ENCODE data around the gene GRIA3.
"Not testable (repeated sequence)": the region's sequence is repeated elsewhere in the genome, so short reads cannot be mapped to it uniquely, and the experiment has no call there.

GRIA3 gene

DNA sequence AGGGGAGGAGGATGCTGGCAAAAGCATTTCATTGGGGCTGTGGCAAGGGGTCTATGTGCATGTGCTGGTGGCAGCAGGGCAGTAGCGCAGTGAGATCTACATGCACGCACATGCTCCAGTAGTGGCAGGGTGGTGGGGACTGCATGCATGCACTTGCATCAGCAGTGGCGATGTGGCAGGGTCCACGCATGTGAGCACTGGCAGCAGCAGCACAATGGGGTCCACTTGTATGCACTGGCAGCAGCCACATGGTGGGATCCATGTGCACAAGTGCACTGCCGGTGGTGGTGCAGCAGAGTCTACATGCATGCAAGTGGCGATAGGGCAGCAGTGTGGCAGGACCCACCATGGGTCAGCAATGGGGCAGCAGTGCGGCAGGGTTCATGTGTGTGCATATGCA, 315.7 kb downstream of the GRIA3 start:
- no peak for DNase-seq (ENCODE audit: low read depth)
- H3K4me3 ChIP-seq (replicated peaks; ENCODE audit: low read depth, low read length) = no peak overlapping the region
- TF ChIP-seq, protein P1, sequence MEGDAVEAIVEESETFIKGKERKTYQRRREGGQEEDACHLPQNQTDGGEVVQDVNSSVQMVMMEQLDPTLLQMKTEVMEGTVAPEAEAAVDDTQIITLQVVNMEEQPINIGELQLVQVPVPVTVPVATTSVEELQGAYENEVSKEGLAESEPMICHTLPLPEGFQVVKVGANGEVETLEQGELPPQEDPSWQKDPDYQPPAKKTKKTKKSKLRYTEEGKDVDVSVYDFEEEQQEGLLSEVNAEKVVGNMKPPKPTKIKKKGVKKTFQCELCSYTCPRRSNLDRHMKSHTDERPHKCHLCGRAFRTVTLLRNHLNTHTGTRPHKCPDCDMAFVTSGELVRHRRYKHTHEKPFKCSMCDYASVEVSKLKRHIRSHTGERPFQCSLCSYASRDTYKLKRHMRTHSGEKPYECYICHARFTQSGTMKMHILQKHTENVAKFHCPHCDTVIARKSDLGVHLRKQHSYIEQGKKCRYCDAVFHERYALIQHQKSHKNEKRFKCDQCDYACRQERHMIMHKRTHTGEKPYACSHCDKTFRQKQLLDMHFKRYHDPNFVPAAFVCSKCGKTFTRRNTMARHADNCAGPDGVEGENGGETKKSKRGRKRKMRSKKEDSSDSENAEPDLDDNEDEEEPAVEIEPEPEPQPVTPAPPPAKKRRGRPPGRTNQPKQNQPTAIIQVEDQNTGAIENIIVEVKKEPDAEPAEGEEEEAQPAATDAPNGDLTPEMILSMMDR (IDR thresholded peaks at IDR 0.05; ENCODE audit: low read length, missing control alignments) = no peak

DNA sequence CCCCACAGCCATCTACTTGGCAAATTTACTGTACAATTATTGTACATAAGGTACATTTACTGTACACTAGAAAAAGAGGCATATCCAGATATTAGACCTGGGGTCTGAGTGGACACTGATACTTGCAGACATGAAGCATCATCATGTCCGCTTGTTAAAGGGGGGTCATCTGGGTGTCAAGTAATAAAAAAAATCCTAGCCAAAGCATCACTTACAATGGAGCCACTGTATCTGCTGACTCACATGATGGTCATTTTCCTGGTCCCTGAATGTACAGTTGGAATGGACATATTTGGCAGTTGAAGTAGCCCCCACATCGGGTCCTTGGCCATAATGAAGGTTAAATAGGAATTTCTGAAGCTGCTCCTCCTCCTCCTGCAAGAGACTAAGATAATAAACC, 320.0 kb downstream of the GRIA3 start:
- TF ChIP-seq, protein P1 (IDR thresholded peaks at IDR 0.05; ENCODE audit: low read length, missing control alignments) = no peak
- no peak overlapping the region for H3K4me3 ChIP-seq (replicated peaks; ENCODE audit: low read depth, low read length)
- DNase-seq (ENCODE audit: low read depth) = no peak

DNA sequence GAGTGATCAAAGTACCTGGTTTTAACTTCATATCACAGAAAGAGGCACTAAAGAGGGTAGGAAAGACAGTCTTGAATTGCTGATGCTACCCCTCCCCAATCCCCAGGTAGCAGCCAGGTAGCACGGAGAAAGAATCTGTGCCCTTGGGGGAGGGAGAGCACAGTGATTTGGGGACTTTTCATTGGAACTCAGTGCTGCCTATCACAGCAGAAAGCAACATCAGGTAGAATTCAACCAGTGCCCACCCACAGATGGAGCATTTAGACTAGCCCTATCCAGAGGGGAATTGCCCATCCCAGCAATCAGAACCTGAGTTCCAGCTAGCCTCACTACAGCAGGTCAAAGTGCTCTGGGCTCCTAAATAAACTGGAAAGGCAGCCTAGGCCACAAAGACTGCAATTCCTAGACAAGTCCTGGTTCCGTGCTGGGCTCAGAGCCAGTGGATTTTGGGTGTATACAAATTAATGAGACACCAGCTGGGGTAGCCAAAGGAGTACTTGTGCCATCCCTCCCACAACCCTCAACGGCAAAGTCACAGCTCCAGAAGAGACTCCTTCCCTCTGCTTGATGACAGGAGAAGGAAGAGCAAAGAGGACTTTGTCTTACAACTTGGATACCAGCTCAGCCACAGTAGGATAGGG, 320.7 kb downstream of the GRIA3 start:
- DNase-seq (ENCODE audit: low read depth) = no peak
- no peak overlapping the region for H3K4me3 ChIP-seq (replicated peaks; ENCODE audit: low read depth, low read length)
- TF ChIP-seq, protein P1 (IDR thresholded peaks at IDR 0.05; ENCODE audit: low read length, missing control alignments) = no peak

DNA sequence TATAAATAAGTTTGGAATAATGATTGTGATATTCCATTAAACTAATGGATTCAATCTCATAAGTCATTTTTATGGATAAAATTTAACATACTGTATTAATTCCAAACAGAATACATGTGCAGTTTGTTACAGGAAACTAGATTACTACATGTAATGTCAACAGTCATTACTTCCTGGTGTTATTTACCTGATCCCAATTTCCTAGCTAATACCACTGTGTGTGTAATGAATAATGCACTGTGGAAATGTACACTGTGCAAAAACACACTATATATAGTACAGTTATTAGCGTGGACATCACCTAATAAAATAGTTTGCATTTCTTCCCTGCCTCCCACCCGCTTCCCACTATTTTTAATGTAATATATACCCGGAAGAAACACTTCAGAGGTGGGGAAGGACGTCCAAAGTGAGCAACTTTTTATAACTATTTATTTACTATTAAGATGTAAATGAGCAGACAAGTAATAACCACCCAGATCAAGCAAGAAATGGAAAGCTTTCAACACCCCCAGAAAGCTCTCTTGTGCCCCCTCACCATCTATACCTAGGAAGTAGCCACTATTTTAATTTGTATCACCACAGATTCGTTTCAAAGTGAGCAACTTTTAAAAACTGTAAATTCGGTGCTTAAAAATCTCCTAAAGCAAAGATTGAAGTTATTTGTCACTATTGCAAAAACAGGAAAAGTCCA, 329.7 kb downstream of the GRIA3 start:
- H3K4me3 ChIP-seq (replicated peaks; ENCODE audit: low read depth, low read length) = no peak overlapping the region
- TF ChIP-seq, protein P1 (IDR thresholded peaks at IDR 0.05; ENCODE audit: low read length, missing control alignments) = no peak
- DNase-seq (ENCODE audit: low read depth) = no peak

DNA sequence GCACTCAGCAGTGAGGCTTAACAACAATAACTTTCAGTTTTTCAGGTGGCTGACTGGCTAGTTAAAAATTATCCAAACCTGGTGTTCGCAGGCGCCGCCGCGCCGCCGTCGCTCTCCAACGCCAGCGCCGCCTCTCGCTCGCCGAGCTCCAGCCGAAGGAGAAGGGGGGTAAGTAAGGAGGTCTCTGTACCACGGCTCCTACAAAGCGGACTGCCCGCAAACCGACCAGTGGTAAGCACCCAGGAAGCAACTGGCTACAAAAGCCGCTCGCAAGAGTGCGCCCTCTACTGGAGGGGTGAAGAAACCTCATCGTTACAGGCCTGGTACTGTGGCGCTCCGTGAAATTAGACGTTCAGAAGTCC, 330.2 kb downstream of the GRIA3 start:
- not testable (repeated sequence) for H3K4me3 ChIP-seq (replicated peaks; ENCODE audit: low read depth, low read length); DNase-seq (ENCODE audit: low read depth)

DNA sequence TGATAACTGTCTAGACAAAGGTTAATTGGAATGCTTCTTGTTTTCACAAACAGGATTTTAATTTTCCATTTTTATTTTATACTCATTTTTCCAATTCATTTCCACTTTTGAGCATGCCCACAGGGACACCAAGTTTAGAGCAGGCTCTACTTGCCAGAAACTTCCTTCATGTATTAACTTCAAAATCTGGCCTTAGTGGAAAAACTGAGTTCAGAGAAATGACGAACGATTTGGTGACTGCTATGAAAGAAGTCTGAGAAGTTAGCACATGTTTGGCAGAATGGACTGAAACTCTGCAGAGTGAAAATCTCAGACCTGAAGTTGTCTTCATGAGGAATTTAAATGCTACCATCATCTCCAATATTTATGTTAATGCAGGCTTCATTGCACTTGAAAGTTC, 334.7 kb downstream of the GRIA3 start:
- DNase-seq (ENCODE audit: low read depth) = no peak
- H3K4me3 ChIP-seq (replicated peaks; ENCODE audit: low read depth, low read length) = no peak overlapping the region
- TF ChIP-seq, protein P1 (IDR thresholded peaks at IDR 0.05; ENCODE audit: low read length, missing control alignments) = no peak

DNA sequence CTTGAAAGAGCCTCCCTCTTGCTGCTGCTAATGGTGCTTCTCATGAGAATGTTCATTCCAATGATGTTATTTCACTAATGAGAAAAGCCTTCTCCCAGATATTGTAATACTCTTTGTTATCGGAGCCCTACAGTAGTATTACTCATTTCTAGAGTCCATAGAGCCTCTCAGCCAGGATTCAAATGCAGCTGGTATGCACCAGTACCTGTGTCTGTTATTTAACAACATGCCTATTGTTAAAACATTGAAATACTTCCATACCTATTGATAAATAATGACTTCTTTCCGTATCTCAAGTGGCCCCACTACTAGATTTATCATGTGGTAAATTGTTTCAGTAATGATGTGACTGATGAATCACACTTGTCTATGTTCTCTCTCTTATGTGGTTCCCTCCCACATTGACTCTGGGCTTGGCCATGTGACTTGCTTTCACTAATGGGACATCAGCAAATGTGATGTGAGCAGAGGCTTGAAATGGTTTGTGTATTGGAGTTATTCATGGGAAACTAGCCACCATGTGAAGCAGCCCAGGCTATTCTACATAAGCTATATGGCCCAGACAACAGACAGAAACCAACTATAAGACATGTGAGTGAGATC, 341.1 kb downstream of the GRIA3 start:
- H3K4me3 ChIP-seq (replicated peaks; ENCODE audit: low read depth, low read length) = no peak overlapping the region

DNA sequence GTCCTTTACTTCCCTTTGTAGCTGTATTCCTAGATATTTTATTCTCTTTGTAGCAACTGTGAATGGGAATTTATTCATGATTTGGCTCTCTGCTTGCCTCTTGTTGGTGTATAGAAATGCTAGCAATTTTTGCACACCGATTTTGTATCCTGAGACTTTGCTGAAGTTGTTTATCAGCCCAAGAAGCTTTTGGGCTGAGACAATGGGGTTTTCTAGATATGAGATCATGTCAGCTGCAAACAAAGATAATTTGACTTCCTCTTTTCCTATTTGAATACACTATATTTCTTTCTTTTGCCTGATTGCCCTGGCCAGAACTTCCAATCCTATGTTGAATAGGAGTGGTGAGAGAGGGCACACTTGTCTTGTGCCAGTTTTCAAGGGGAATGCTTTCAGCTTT, 346.6 kb downstream of the GRIA3 start:
- not testable (repeated sequence) for DNase-seq (ENCODE audit: low read depth); H3K4me3 ChIP-seq (replicated peaks; ENCODE audit: low read depth, low read length)

More for the DNA sequence above, 341.1 kb downstream of the GRIA3 start:
- no peak for DNase-seq (ENCODE audit: low read depth)
- TF ChIP-seq, protein P1 (IDR thresholded peaks at IDR 0.05; ENCODE audit: low read length, missing control alignments) = no peak
